GM18867 (cell line): ENCODE data around the gene SAMD11.

Experiments
- ATAC-seq: cut with Tn5 transposase; IDR thresholded peaks from one replicate; pipeline ENCODE4 v1.9.1; 2021; ENCODE audit warnings: mild to moderate bottlenecking, moderate library complexity; ENCODE audit not compliant: unreplicated experiment

The SAMD11 gene

GRCh38 chr1:917076-917459 lies 6.7 kb upstream of the SAMD11 start:
- no peak for ATAC-seq

- ATAC-seq = no peak
These were observed 6.1 kb upstream of the SAMD11 start for GRCh38 chr1:917466-918091.

GRCh38 chr1:918353-918752 lies 5.4 kb upstream of the SAMD11 start:
- no peak for ATAC-seq

GRCh38 chr1:918843-919242 lies 4.9 kb upstream of the SAMD11 start:
- no peak for ATAC-seq

- no peak for ATAC-seq
These were observed 4.4 kb upstream of the SAMD11 start for GRCh38 chr1:919271-919872.

GRCh38 chr1:920010-920409 lies 3.7 kb upstream of the SAMD11 start:
- no peak for ATAC-seq

- ATAC-seq = no peak
These were observed 3.2 kb upstream of the SAMD11 start for GRCh38 chr1:920521-920920.

- ATAC-seq = no peak
These were observed 2.5 kb upstream of the SAMD11 start for GRCh38 chr1:921011-921837.

GRCh38 chr1:923991-924655 lies 400 bp downstream of the SAMD11 start:
- ATAC-seq = no peak

- no peak for ATAC-seq
These were observed 1.2 kb downstream of the SAMD11 start for GRCh38 chr1:924656-925560.

- ATAC-seq = no peak
These were observed 2.1 kb downstream of the SAMD11 start for GRCh38 chr1:925561-926421.

- ATAC-seq = no peak
These were observed 3.5 kb downstream of the SAMD11 start for GRCh38 chr1:927234-927633.

- no peak for ATAC-seq
These were observed 4.0 kb downstream of the SAMD11 start for GRCh38 chr1:927748-928147.

GRCh38 chr1:928825-929661 lies 5.3 kb downstream of the SAMD11 start:
- no peak for ATAC-seq

- no peak for ATAC-seq
These were observed 6.2 kb downstream of the SAMD11 start for GRCh38 chr1:929712-930632.

- ATAC-seq = no peak
These were observed 7.0 kb downstream of the SAMD11 start for GRCh38 chr1:930633-931138.

GRCh38 chr1:931380-932172 lies 7.9 kb downstream of the SAMD11 start:
- ATAC-seq = no peak
